Measurements from ENCODE around the gene GCK. TPM values are rescaled to one million over a fixed set of nuclear protein-coding genes. Genes with fewer than 3 reads are reported as not detected.

GCK gene
- total and polyA plus RNA-seq, 11 donors, result 0.54 to 5.7 (median 1.9) TPM

GRCh38 chr7:44147026-44147991 is 41.9 kb downstream of the GCK start:
- Histone ChIP-seq H3K9me3 (no peaks in the 10 kb centered on the region), H3K27ac (no peak overlapping the region), H3K4me3 (no peak overlapping the region), H3K27me3 (peaks cover 0 to 18% (median 0%) of the 10 kb centered on the region in 9 donors), H3K36me3 (no peaks in the 10 kb centered on the region), H3K4me1 (peaks cover 0 to 16% (median 12%) of the 10 kb centered on the region in 12 donors)
- peak in 1 of 5 donors; percentile 50 for DNase-seq
- WGBS, 4 donors, result 58 to 70% (median 60%) methylated on average over 18 to 33 of the region's 33 CpGs
- no peak for ATAC-seq
- no peak for TF ChIP-seq POLR2A (IDR thresholded peaks at IDR 0.05)
- TF ChIP-seq CTCF (IDR thresholded peaks at IDR 0.05), result no peak
- intact Hi-C loops (cut with DNase I), result loop anchor here in 1 of 10 donors (5.0 kb wide), 1 partner anchor 45 kb away; no protein-coding TSS in a partner anchor

- H3K27ac ChIP-seq, result peak overlapping the region in 1 of 12 donors; percentile 15
Measured at GRCh38 chr7:44145969-44146911, 43.0 kb downstream of the GCK start.

GRCh38 chr7:44145479-44145968 is 43.7 kb downstream of the GCK start:
- no peak for TF ChIP-seq POLR2A (IDR thresholded peaks at IDR 0.05)
- TF ChIP-seq CTCF (IDR thresholded peaks at IDR 0.05), result no peak
- 10 to 20% (median 13%) methylated on average over 24 to 53 of the region's 53 CpGs for WGBS, 4 donors
- peak in 3 of 4 donors; percentile 4 to 17 (median 16) for ATAC-seq

More at GRCh38 chr7:44145969-44146911, 43.0 kb downstream of the GCK start:
- Histone ChIP-seq H3K9me3 (no peaks in the 10 kb centered on the region), H3K27me3 (peaks cover 0 to 18% (median 0%) of the 10 kb centered on the region in 9 donors), H3K4me3 (peak overlapping the region; percentile 44 to 68 (median 54)), H3K36me3 (no peaks in the 10 kb centered on the region), H3K4me1 (peaks cover 0 to 19% (median 12%) of the 10 kb centered on the region in 12 donors)
- intact Hi-C loops (cut with DNase I), result loop anchor here in 1 of 10 donors (5.0 kb wide), 1 partner anchor 46 kb away; no protein-coding TSS in a partner anchor
- peak; percentile 83 to 92 (median 90) for DNase-seq
- ATAC-seq, result peak; percentile 70 to 95 (median 88)
- TF ChIP-seq POLR2A (IDR thresholded peaks at IDR 0.05), result no peak
- TF ChIP-seq CTCF (IDR thresholded peaks at IDR 0.05), result no peak
- 22 to 38% (median 27%) methylated on average over 25 to 65 of the region's 65 CpGs for WGBS, 4 donors

More at GRCh38 chr7:44145479-44145968, 43.7 kb downstream of the GCK start:
- peak overlapping the region in 1 of 12 donors; percentile 15 for H3K27ac ChIP-seq
- peak overlapping the region; percentile 44 to 68 (median 54) for H3K4me3 ChIP-seq
- intact Hi-C loops (cut with DNase I), result loop anchor here in 1 of 10 donors (5.0 kb wide), 1 partner anchor 47 kb away; no protein-coding TSS in a partner anchor
- DNase-seq, result no peak
- no peaks in the 10 kb centered on the region for H3K36me3 ChIP-seq
- peaks cover 0 to 22% (median 12%) of the 10 kb centered on the region in 12 donors for H3K4me1 ChIP-seq
- peaks cover 0 to 18% (median 0%) of the 10 kb centered on the region in 9 donors for H3K27me3 ChIP-seq
- H3K9me3 ChIP-seq, result no peaks in the 10 kb centered on the region

Data from heart left ventricle (tissue), 16 donors.